Activated gamma-delta T cell treated with Interleukin-2 at 50 U/mL for 16 hours (primary cell): Measurements from ENCODE around the gene TDP2.
"Not testable (repeated sequence)": the region's sequence is repeated elsewhere in the genome, so short reads cannot be mapped to it uniquely, and the experiment has no call there.

ENCODE experiments used
- DNase-seq: peaks from one replicate; pipeline ENCODE4 v3.0.0-alpha.2; 2020

Gene TDP2

GRCh38 chr6:24644377-24644776, 22.3 kb downstream of the TDP2 start:
- DNase-seq: no peak

GRCh38 chr6:24643920-24644319, 22.8 kb downstream of the TDP2 start:
- DNase-seq: no peak

GRCh38 chr6:24642061-24642460, 24.6 kb downstream of the TDP2 start:
- DNase-seq: no peak

DNA sequence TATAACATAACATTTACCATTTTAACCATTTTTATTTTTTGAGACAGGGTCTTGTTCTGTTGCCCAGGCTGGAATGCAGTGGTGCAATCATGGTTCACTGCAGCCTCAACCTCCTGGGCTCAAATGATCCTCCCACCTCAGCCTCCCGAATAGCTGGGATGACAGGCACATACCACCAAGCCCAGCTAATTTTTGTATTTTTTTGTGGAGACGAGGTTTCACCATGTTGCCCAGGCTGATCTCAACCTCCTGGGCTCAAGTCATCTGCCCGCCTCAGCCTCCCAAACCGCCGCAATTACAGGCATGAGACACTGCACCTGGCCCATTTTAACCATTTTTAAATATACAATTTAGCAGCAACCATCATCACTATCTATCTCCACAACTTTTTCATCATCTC, 26.1 kb downstream of the TDP2 start:
- DNase-seq: not testable (repeated sequence)

GRCh38 chr6:24640166-24640565, 26.5 kb downstream of the TDP2 start:
- DNase-seq: no peak

- DNase-seq: no peak
These were observed 30.0 kb downstream of the TDP2 start for GRCh38 chr6:24636681-24637080.

DNA sequence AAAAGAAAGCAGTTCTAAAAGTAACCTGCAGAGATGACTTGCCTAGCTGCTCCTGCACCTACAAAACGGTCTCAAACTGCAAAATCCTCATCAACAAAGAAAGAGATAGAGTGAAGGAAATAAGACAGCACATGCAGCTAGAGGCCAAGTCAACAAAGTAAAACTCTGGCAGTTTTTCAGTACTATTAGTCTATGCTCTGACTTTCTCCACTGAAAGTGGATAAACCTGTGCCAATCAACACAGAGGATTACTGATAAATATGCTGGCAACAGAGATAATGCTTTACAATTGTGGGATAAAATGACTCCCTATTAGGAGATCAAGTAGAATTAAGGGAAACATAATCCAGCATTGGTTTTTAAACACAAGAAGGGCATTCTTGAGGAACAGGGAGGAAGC, 34.1 kb downstream of the TDP2 start:
- DNase-seq: no peak

DNA sequence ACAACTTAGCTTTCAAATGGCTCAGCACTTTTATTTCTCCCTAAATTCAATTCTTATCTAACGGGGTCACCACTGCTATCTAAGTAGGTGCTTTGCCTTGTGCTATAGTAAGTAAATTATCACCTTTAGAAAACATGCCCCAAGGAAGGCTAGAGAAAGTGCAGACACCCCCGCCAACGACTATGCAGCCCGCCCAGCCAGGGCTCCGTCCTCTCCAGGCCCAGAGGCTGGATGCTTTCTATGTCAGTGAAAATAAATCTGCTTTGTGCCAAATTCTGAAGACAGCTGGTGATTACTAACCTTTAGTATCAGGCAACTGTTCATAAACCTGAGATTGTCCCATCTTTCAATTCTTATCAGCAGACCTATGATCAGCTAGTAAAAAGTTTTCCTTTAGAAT, 35.0 kb downstream of the TDP2 start:
- no peak for DNase-seq

DNA sequence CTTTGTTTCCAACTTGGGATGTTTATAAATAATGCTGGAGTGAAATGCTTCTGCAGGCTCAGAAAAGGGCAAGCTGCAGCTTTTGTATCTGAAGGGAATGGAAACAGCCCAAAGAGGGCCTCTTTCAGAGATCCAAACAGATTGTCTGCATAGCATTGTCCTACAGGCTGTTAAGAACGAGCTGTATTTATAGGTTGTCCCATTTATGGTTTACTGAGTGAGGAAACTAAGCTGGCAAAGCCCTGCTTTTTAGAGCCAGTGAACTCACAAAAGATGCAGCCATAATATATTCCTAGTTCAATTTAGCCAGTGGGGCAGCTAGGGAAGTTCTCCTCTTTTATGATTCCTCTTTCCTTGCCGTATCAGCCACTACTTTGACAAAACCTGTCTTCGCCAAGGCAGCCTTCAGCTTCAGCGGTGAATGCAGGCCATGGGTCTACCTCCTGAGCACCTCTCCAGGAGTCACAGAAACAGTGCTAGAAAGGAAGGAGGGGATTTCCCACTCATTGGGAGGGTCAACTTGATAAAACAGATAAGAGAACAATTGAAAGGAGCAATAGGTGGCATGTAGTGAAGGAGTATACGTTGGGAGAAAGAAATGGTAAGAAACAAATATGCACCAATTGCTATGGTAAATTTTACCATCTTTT, 35.7 kb downstream of the TDP2 start:
- no peak for DNase-seq

- no peak for DNase-seq
These were observed 44.9 kb downstream of the TDP2 start for GRCh38 chr6:24621626-24622289.

- no peak for DNase-seq
These were observed 46.1 kb downstream of the TDP2 start for GRCh38 chr6:24620637-24621036.

- DNase-seq: no peak
These were observed 47.0 kb downstream of the TDP2 start for GRCh38 chr6:24619661-24620060.

- DNase-seq: no peak
These were observed 52.1 kb downstream of the TDP2 start for GRCh38 chr6:24614648-24615047.

GRCh38 chr6:24614043-24614420, 52.7 kb downstream of the TDP2 start:
- DNase-seq: no peak

GRCh38 chr6:24613361-24614042, 53.2 kb downstream of the TDP2 start:
- no peak for DNase-seq

DNA sequence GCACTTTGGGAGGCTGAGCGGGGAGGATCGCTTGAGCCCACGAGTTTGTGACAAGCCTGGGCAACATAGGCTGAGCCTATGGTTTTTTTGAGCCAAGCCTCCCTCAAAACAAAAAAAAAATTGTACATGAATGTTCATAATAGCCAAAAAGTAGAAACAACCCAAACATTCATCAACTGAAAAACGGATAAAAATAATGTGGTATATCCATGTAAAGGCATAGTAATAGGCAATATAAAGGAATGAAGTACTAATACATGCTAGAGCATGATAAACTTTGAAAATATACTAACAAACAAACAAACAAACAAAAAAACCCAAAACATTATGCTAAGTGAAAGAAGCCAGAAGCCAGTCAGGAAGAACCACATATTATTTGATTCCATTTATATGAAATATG, 56.0 kb downstream of the TDP2 start:
- no peak for DNase-seq

DNA sequence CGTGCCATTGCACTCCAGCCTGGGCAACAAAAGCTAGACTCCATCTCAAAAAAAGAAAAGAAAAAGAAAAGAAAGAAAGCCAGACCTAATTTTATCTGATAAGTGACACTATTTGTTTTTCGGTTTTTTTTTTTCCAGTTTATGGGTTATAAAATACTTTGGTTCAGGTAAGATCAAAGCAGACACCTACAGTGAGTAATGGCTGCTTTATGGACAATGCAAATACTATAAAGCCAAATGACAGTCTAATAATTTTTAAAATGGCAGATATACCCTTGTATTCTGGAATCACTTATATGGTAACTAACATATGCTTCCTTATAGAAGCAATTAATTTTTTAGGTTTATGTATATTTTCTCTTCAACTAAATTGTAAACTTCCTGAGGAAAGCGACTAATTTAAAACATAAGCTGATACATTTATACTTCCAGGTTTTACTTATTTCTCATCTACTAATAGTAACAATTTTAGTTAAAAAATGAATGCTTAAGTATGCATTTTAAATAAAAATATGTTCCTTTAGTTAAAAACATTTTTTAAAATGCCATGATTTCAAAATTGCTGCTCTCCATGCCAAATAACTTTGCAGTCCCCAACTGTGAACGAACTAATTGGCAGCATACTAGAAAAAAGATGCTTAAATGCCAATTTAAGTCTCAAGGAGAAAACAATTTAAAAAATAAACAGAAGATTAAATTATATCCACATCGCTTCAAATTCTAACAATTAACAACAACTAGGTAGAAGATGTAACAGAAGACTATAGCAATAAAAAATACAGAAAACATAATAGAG, 59.2 kb downstream of the TDP2 start:
- DNase-seq: no peak

- no peak for DNase-seq
These were observed 60.3 kb downstream of the TDP2 start for GRCh38 chr6:24606200-24606930.

GRCh38 chr6:24603241-24603640, 63.5 kb downstream of the TDP2 start:
- DNase-seq: no peak

DNA sequence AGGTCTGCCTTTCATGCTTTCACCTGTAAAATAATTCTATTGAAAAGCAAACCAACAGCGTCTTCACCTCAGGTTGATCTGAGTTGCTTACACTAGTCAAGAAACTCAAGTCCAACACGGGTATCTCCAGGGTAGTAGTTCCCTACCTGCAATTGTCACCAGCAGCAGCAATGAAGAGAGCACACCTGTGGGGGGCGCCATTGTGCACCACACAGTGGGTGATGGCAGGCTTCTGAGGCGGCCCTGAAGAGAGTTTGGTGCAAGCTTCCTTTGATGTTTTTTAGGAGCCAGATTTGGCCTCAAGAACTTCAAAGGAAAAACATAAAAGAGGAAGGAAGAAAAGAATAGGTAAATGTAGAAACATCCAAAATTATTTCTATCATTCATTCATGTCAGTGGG, 65.8 kb downstream of the TDP2 start:
- DNase-seq: no peak
